Tibial nerve (tissue), 4 donors: ENCODE measurements around the gene SEC22C. TPM values are rescaled to one million over a fixed set of nuclear protein-coding genes. Genes with fewer than 3 reads are reported as not detected.
A peak's percentile ranks its signal among the peaks of the same experiment; 100 is the strongest.
"Not testable (repeated sequence)": the region's sequence is repeated elsewhere in the genome, so short reads cannot be mapped to it uniquely, and the experiment has no call there.

Source experiments
- DNase-seq, 2 donors: peaks; one replicate each; pipeline ENCODE4 v3.0.0-alpha.2; 2019; ENCODE audit warnings: low spot score in 2 of 2
- H3K27ac ChIP-seq, 4 donors: fragments of 200-600 bp; sonication (generic) in 3 of 4; one replicate each; pipeline ENCODE4 v1.5.1; 2017 to 2019; ENCODE audit warnings: mild to moderate bottlenecking in 1 of 4
- H3K27me3 ChIP-seq, 2 donors: fragments of 200-600 bp; sonication (generic) in 1 of 2; one replicate each; pipeline versions ENCODE4 v1.5.1 to v1.6.0; 2017 to 2019
- H3K36me3 ChIP-seq, 3 donors: fragments of 200-600 bp; sonication (generic); one replicate each; pipeline ENCODE4 v1.5.1; 2018 to 2019
- H3K4me1 ChIP-seq, 4 donors: fragments of 200-600 bp; sonication (generic) in 3 of 4; one replicate each; pipeline ENCODE4 v1.5.1; 2017 to 2019
- H3K4me3 ChIP-seq, 4 donors: fragments of 200-600 bp; sonication (generic) in 3 of 4; one replicate each; pipeline ENCODE4 v1.5.1; 2017 to 2019; ENCODE audit warnings: mild to moderate bottlenecking in 1 of 4, moderate library complexity in 1 of 4
- H3K9me3 ChIP-seq, 4 donors: fragments of 200-600 bp; sonication (generic) in 3 of 4; one replicate each; pipeline ENCODE4 v1.5.1; 2017 to 2019
- EP300 ChIP-seq, 2 donors: sonication (generic); formaldehyde crosslinking; IDR thresholded peaks; one replicate each; pipeline ENCODE4 v1.6.1; 2017; ENCODE audit warnings: antibody characterized with exemption in 2 of 2, mild to moderate bottlenecking in 1 of 2
- POLR2A ChIP-seq, 2 donors: fragments of 450-650 bp; IDR thresholded peaks; one replicate each; pipeline ENCODE4 v1.6.1; 2017; ENCODE audit warnings: antibody characterized with exemption in 2 of 2, mild to moderate bottlenecking in 2 of 2, moderate library complexity in 2 of 2
- WGBS, 2 donors: methylation state at CpG; one replicate each; pipeline ENCODE4 v1.1.5; 2018; 5-methylcytosine and 5-hydroxymethylcytosine counted together
- total RNA-seq, 4 donors: library from RNA; depleted of rRNA; stranded (reverse); fragments of >200 nt; gene quantifications; one replicate each; pipeline ENCODE4 v1.1.0, GENCODE V29; 2016
- TF ChIP-seq, protein P1 (sequence below), 5 experiments: fragments of 200-600 bp in 3 of 5; fragments of 450-650 bp in 2 of 5; sonication (generic) in 3 of 5; IDR thresholded peaks; one replicate each; pipeline ENCODE4 v1.5.1; 2016 to 2019; ENCODE audit warnings: antibody characterized with exemption in 5 of 5, mild to moderate bottlenecking in 3 of 5, moderate library complexity in 2 of 5

Gene SEC22C
- total RNA-seq, 4 donors from 2014 or later, result 74.1 to 95.3 (median 86.1) TPM

DNA sequence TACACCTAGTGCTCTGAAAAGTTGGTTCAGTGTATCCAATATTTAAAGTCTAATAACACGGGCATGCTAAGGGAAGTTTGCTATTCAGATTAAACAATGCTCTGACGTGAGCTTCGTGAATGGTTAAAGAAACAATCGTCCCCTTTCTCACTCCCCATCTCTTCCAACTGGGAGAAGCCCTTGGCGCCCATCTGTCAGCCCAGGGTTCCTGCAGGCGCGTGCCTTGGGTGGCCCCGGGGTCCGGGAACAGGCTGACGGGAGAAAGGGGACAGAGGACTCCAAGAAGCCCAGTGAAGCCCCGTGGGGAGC, 413 bp downstream of the SEC22C start:
- 0% methylated on average over 11 of the region's 11 CpGs for WGBS, 2 donors

DNA sequence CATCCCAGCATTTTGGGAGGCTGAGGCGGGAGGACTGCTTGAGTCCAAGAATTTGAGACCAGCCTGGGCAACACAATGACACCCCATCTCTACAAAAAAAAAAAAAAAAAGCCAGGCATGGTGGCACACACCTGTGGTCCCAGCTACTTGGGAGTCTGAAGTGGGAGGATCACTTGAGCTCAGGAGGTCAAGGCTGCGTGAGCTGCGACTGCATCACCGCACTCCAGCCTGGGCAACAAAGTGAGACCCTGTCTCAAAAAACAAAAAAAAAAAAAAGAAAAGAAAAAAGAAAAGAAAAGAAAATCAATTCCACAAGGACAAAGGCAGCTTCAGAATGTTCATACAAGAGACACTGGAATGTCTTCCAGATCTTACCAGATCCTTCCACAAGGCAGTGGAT, 2.4 kb downstream of the SEC22C start:
- peaks cover 0 to 27% (median 7%) of the 10 kb centered on the region in 4 donors for H3K4me1 ChIP-seq
- not testable (repeated sequence) for H3K4me3 ChIP-seq, H3K27ac ChIP-seq, DNase-seq, H3K27me3 ChIP-seq
- H3K36me3 ChIP-seq, result peaks cover 0 to 16% (median 0%) of the 10 kb centered on the region in 3 donors
- peaks cover 0 to 11% (median 0%) of the 10 kb centered on the region in 4 donors for H3K9me3 ChIP-seq
- 95 to 96% methylated on average over 4 of the region's 4 CpGs for WGBS, 2 donors

More for the DNA sequence above, 413 bp downstream of the SEC22C start:
- peaks cover 0 to 27% (median 7%) of the 10 kb centered on the region in 4 donors for H3K4me1 ChIP-seq
- no peaks in the 10 kb centered on the region for H3K36me3 ChIP-seq
- TF ChIP-seq POLR2A (IDR thresholded peaks at IDR 0.05) (no peak), EP300 (IDR thresholded peaks at IDR 0.05) (no peak)
- TF ChIP-seq, protein P1, sequence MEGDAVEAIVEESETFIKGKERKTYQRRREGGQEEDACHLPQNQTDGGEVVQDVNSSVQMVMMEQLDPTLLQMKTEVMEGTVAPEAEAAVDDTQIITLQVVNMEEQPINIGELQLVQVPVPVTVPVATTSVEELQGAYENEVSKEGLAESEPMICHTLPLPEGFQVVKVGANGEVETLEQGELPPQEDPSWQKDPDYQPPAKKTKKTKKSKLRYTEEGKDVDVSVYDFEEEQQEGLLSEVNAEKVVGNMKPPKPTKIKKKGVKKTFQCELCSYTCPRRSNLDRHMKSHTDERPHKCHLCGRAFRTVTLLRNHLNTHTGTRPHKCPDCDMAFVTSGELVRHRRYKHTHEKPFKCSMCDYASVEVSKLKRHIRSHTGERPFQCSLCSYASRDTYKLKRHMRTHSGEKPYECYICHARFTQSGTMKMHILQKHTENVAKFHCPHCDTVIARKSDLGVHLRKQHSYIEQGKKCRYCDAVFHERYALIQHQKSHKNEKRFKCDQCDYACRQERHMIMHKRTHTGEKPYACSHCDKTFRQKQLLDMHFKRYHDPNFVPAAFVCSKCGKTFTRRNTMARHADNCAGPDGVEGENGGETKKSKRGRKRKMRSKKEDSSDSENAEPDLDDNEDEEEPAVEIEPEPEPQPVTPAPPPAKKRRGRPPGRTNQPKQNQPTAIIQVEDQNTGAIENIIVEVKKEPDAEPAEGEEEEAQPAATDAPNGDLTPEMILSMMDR (IDR thresholded peaks at IDR 0.05), result no peak
- H3K9me3 ChIP-seq, result no peaks in the 10 kb centered on the region
- peak overlapping the region; percentile 69 to 92 (median 72) for H3K4me3 ChIP-seq
- peak in 1 of 2 donors; percentile 9 for DNase-seq
- peak overlapping the region; percentile 85 to 93 (median 88) for H3K27ac ChIP-seq
- H3K27me3 ChIP-seq, result no peaks in the 10 kb centered on the region

DNA sequence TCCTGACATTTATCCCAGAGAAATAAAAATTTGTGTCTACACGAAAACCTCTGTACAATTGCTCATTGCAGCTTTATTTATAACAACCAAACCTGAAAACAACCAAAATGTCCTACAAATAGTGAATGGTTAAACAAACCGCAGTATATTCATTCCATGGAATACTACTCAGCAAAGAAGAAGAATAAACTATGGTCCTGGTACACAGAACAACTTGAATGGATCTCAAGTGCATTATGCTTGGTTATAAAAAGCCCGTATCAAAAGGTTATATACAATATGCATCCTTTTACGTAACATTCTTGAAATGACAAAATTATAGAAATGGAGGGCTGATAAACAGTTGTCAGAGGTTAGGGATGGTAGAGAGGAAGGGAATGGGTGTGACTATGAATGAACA, 3.7 kb downstream of the SEC22C start:
- Histone ChIP-seq H3K36me3 (peaks cover 0 to 28% (median 0%) of the 10 kb centered on the region in 3 donors), H3K9me3 (peaks cover 0 to 11% (median 0%) of the 10 kb centered on the region in 4 donors), H3K4me1 (peaks cover 0 to 27% (median 7%) of the 10 kb centered on the region in 4 donors), H3K4me3 (no peak overlapping the region), H3K27me3 (no peaks in the 10 kb centered on the region), H3K27ac (no peak overlapping the region)
- WGBS, 2 donors, result 97 to 98% methylated on average over 4 of the region's 4 CpGs
- no peak for DNase-seq
- TF ChIP-seq, protein P1 (IDR thresholded peaks at IDR 0.05), result no peak
- TF ChIP-seq EP300 (IDR thresholded peaks at IDR 0.05) (no peak), POLR2A (IDR thresholded peaks at IDR 0.05) (no peak)

DNA sequence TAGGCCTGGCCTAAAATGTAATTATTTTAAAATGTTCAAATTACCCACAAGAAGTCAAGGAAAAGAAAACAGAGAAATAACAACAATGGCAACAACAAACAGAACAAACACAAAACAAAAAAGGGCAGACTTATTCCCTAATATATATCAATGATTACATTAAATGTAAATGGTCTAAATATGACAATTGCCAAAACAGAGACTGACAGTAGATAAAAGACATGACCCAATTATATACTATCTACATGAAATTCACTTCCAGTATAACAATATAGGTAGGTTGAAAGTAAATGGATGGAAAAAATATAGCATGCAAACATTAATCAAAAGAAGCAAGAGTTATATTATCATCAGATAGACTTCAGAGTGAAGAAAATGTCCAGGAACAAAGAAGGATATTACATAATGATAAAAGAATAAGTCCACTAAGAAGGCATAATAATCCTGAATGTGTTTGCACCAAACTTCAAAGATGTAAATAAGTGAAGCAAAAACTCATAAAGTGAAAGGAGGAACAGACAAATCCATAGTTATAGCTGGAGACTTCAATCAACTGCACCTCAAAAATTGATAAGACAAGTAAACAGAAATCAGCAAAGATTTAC, 6.5 kb downstream of the SEC22C start:
- peaks cover 0 to 11% (median under 1%) of the 10 kb centered on the region in 4 donors for H3K4me1 ChIP-seq
- TF ChIP-seq, protein P1 (IDR thresholded peaks at IDR 0.05), result no peak
- TF ChIP-seq POLR2A (IDR thresholded peaks at IDR 0.05) (no peak), EP300 (IDR thresholded peaks at IDR 0.05) (no peak)
- no peak overlapping the region for H3K27ac ChIP-seq
- no peak overlapping the region for H3K4me3 ChIP-seq
- DNase-seq, result no peak
- no peaks in the 10 kb centered on the region for H3K27me3 ChIP-seq
- H3K9me3 ChIP-seq, result peaks cover 0 to 11% (median 0%) of the 10 kb centered on the region in 4 donors
- peaks cover 0 to 32% (median 0%) of the 10 kb centered on the region in 3 donors for H3K36me3 ChIP-seq

DNA sequence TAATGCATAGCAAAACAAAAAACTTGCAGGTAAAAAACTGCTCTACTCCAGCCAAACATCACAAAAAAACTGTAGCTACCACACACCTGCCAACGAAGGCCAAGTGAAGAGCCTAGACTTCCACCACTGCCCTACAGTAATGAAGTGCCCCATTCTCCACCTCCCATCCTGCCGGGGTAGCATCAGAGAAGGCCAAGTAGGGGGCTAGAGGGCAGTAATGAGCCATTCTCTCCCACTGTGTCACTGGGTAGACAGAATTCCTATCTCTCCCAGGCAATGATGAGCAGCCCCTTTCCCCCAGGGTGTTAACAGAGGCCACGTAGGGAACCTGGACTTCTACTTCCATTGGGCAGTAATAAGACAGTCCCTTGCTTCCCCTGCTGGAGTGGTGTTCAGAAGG, 9.5 kb downstream of the SEC22C start:
- Histone ChIP-seq H3K4me1 (peaks cover 0 to 5% (median 0%) of the 10 kb centered on the region in 4 donors), H3K36me3 (peaks cover 0 to 54% (median 0%) of the 10 kb centered on the region in 3 donors), H3K27me3 (no peaks in the 10 kb centered on the region), H3K27ac (no peak overlapping the region), H3K9me3 (peaks cover 0 to 11% (median 0%) of the 10 kb centered on the region in 4 donors), H3K4me3 (no peak overlapping the region)
- TF ChIP-seq, protein P1 (IDR thresholded peaks at IDR 0.05), result peak in 2 of 5 experiments; percentile 16 to 24
- TF ChIP-seq EP300 (IDR thresholded peaks at IDR 0.05), result no peak
- TF ChIP-seq POLR2A (IDR thresholded peaks at IDR 0.05), result no peak
- DNase-seq, result peak in 1 of 2 donors; percentile 16
- 46 to 49% methylated on average over 3 of the region's 3 CpGs for WGBS, 2 donors
